Measurements from ENCODE around the gene MAP7D3.

GRCh38 chrX:136210243-136210642 is 41.0 kb downstream of the MAP7D3 start:
- TF ChIP-seq CTCF (conservative IDR thresholded peaks at IDR 0.05; ENCODE audit: low read depth, low read length) (no peak), POLR2A (IDR thresholded peaks at IDR 0.05; ENCODE audit: low read depth, low read length) (no peak), NFE2L2 (IDR thresholded peaks at IDR 0.05; ENCODE audit: low read depth, low read length) (no peak), FOS (IDR thresholded peaks at IDR 0.05; ENCODE audit: low read depth, low read length) (no peak), ELK1 (IDR thresholded peaks at IDR 0.05; ENCODE audit: borderline replicate concordance, low read depth, low read length) (no peak), MXI1 (IDR thresholded peaks at IDR 0.05; ENCODE audit: borderline replicate concordance, low read depth, low read length) (no peak), RFX5 (IDR thresholded peaks at IDR 0.05; ENCODE audit: low read depth, low read length) (no peak), CHD1 (IDR thresholded peaks at IDR 0.05; ENCODE audit: low read depth, low read length) (no peak), RCOR1 (IDR thresholded peaks at IDR 0.05; ENCODE audit: insufficient replicate concordance, low read length) (no peak), CEBPB (IDR thresholded peaks at IDR 0.05; ENCODE audit: low read depth, low read length) (no peak), SMC3 (IDR thresholded peaks at IDR 0.05; ENCODE audit: low read depth, low read length) (no peak)
